ENCODE data around the gene CDKN2C. TPM values are rescaled to one million over a fixed set of nuclear protein-coding genes. Genes with fewer than 3 reads are reported as not detected.

CDKN2C gene
- total RNA-seq, 4 donors from 2014 or later: 37.1 to 75.2 (median 51.2) TPM

DNA sequence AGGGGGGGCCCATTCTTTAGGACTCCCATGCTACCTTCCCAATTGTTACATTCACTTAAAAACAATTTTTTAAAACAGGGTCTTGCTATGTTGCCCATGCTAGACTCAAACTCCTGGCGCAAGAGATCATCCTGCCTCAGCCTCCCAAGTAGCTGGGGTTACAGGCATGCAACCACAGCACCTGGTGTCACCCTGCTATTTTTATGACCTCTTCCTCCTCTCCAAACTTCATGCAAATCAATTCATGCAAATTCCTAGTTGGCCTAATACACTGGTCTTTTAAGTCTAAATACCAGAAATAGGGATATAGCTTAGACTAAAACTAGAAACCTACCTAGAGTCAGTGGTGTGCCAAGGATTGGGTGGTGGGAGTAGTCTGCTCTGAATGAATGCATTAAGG is 30.1 kb downstream of the CDKN2C start:
- TF ChIP-seq, protein P1, sequence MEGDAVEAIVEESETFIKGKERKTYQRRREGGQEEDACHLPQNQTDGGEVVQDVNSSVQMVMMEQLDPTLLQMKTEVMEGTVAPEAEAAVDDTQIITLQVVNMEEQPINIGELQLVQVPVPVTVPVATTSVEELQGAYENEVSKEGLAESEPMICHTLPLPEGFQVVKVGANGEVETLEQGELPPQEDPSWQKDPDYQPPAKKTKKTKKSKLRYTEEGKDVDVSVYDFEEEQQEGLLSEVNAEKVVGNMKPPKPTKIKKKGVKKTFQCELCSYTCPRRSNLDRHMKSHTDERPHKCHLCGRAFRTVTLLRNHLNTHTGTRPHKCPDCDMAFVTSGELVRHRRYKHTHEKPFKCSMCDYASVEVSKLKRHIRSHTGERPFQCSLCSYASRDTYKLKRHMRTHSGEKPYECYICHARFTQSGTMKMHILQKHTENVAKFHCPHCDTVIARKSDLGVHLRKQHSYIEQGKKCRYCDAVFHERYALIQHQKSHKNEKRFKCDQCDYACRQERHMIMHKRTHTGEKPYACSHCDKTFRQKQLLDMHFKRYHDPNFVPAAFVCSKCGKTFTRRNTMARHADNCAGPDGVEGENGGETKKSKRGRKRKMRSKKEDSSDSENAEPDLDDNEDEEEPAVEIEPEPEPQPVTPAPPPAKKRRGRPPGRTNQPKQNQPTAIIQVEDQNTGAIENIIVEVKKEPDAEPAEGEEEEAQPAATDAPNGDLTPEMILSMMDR (IDR thresholded peaks at IDR 0.05; ENCODE audit: low read depth): no peak

DNA sequence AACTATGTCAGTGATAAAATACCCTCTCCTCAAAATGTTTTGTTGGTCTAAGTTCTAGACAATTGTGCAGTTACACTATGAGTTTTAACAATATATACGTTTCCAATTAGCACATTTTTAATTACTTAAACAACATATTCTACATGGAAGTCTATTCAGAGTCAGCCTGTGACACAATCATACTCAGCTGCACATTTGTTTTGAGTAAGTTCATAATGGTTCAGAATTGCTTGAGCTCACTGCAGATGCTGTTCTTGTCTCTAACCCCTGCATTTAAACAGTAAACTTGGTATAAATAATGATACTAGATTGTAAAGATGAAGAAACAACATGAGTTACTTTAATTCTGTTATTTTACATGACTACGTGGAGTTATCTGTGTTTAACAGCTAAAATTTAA is 30.6 kb downstream of the CDKN2C start:
- TF ChIP-seq, protein P1 (IDR thresholded peaks at IDR 0.05; ENCODE audit: low read depth): no peak

GRCh38 chr1:51002516-51002915 is 32.5 kb downstream of the CDKN2C start:
- TF ChIP-seq, protein P1 (IDR thresholded peaks at IDR 0.05; ENCODE audit: low read depth): no peak

DNA sequence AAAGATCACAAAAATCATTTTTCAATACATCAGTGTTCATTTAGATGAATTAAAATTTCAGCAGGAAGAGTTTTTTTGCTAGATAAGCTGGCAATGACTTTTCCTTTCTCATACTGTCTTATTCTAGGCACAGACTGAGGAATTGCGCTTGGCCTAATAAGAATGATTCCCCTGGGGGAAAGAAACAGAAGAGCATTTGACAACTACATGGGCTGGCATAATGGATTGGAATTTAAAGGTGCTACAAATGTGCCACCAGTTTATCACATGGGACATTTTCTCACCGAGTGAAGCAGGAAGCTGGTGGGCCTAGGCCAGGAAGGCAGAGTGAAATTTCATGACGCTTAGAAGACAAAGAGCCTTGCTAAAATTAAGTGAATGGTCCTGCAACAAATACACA is 39.3 kb downstream of the CDKN2C start:
- TF ChIP-seq, protein P1 (IDR thresholded peaks at IDR 0.05; ENCODE audit: low read depth): no peak

DNA sequence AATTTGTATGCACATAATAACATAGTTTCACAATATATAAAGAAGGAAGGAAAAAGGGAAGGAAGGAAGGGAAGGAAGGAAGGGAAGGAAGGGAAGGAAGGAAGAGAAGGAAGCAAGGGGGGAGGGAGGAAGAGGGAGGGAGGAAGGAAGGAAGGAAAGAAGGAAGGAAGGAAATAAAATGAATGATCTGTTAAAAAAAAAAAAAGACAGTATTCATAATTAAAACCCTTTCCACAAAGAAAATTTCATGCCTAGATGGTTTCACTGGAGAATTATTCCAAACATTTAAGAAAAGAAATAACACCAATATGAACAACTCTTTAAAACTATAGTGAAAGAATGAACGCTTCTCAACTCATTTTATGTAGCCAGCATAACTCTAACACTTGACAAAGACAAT is 44.8 kb downstream of the CDKN2C start:
- TF ChIP-seq, protein P1 (IDR thresholded peaks at IDR 0.05; ENCODE audit: low read depth): no peak

DNA sequence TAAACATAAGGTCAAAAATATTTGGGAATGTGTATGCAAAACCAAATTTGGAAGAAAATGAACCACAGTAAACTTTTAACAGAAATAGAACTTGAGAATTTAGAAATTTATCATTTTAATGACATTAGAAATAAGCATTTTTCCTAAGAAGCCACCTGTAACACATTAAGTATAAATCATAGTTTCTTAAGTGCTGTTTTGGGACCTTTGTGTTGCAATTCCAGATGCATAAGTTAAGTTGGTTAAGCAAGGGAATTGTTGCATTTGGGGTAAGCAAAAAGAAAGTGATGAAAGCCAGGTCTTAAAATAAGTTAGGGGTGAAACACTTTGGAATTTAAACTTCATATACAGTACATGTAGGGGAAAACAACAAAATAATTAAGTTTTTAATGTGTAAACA is 49.8 kb downstream of the CDKN2C start:
- TF ChIP-seq, protein P1 (IDR thresholded peaks at IDR 0.05; ENCODE audit: low read depth): no peak

Other genes with a start within 250 kb of the CDKN2C start
- gene FAF1, start 10.0 kb upstream of the CDKN2C start, total RNA-seq: 10 to 100 TPM; 46.1 to 72.2 (median 52.2) TPM
- gene C1orf185, start 132.0 kb downstream of the CDKN2C start, total RNA-seq: not detected

Measured in subcutaneous adipose tissue (tissue), 4 donors.